HL-60 (cell line): ENCODE results near the gene NKX2-2.

Source experiments
- DNase-seq, 2 experiments: peaks; one replicate each; pipeline ENCODE4 v3.0.0-alpha.2; 2010 to 2020; ENCODE audit warnings: low read depth in 1 of 2, low spot score in 1 of 2
- H3K27ac ChIP-seq: fragments of 250-450 bp; sonication (Bioruptor Pico); replicated peaks from 2 replicates; pipeline ENCODE4 v1.5.1; 2020; ENCODE audit warnings: mild to moderate bottlenecking, moderate library complexity
- H3K27me3 ChIP-seq: fragments of 250-450 bp; sonication (Bioruptor Pico); 2 replicates; pipeline ENCODE4 v1.5.1; 2021; ENCODE audit warnings: mild to moderate bottlenecking, moderate library complexity; ENCODE audit not compliant: insufficient read depth, poor library complexity, severe bottlenecking
- H3K4me3 ChIP-seq: replicated peaks from 2 replicates; pipeline ENCODE4 v1.5.1; 2011; ENCODE audit warnings: mild to moderate bottlenecking, control low read depth, low read length; ENCODE audit not compliant: insufficient read depth
- GABPA ChIP-seq: IDR thresholded peaks from 2 replicates; pipeline ENCODE4 v1.6.1; 2012; ENCODE audit warnings: low read depth
- POLR2AphosphoS5 ChIP-seq: IDR thresholded peaks from 2 replicates; pipeline ENCODE4 v1.6.1; 2012; ENCODE audit warnings: low read depth
- SPI1 ChIP-seq: IDR thresholded peaks from 2 replicates; pipeline ENCODE4 v1.6.1; 2012; ENCODE audit warnings: low read depth, mild to moderate bottlenecking, borderline replicate concordance
- TF ChIP-seq, protein P1 (sequence below): IDR thresholded peaks from one replicate; pipeline ENCODE4 v1.5.1; 2011; ENCODE audit warnings: low read length, control low read depth, inconsistent platforms; ENCODE audit not compliant: insufficient read depth
- TF ChIP-seq, protein P2 (sequence below): IDR thresholded peaks from 2 replicates; pipeline ENCODE4 v1.6.1; 2012; ENCODE audit warnings: low read depth; ENCODE audit not compliant: insufficient replicate concordance

NKX2-2 gene

DNA sequence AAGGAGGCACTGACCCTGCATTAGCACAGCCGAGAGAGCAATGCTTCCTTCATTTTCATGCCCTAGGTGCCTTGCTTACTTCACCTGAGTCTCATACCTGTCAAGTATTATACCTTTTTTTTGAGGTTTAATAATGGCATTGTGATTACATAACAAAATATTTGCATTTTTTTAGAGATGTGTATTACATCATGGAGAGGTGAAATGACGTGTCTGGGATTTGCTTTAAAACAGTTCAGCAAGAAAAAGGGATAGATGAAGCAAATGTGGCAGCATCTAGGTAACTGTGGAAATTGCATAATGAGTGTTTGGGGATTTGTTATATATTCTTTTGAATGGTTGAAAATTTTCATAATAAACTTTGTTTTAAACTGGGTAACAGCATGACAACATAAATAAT, 48.9 kb downstream of the NKX2-2 start:
- DNase-seq, result no peak
- Histone ChIP-seq H3K4me3 (no peak overlapping the region), H3K27ac (no peak overlapping the region), H3K27me3 (no peaks in the 10 kb centered on the region)
- no peak for TF ChIP-seq POLR2AphosphoS5
- no peak for TF ChIP-seq GABPA
- TF ChIP-seq SPI1, result no peak
- TF ChIP-seq, protein P1, sequence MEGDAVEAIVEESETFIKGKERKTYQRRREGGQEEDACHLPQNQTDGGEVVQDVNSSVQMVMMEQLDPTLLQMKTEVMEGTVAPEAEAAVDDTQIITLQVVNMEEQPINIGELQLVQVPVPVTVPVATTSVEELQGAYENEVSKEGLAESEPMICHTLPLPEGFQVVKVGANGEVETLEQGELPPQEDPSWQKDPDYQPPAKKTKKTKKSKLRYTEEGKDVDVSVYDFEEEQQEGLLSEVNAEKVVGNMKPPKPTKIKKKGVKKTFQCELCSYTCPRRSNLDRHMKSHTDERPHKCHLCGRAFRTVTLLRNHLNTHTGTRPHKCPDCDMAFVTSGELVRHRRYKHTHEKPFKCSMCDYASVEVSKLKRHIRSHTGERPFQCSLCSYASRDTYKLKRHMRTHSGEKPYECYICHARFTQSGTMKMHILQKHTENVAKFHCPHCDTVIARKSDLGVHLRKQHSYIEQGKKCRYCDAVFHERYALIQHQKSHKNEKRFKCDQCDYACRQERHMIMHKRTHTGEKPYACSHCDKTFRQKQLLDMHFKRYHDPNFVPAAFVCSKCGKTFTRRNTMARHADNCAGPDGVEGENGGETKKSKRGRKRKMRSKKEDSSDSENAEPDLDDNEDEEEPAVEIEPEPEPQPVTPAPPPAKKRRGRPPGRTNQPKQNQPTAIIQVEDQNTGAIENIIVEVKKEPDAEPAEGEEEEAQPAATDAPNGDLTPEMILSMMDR, result no peak
- TF ChIP-seq, protein P2, sequence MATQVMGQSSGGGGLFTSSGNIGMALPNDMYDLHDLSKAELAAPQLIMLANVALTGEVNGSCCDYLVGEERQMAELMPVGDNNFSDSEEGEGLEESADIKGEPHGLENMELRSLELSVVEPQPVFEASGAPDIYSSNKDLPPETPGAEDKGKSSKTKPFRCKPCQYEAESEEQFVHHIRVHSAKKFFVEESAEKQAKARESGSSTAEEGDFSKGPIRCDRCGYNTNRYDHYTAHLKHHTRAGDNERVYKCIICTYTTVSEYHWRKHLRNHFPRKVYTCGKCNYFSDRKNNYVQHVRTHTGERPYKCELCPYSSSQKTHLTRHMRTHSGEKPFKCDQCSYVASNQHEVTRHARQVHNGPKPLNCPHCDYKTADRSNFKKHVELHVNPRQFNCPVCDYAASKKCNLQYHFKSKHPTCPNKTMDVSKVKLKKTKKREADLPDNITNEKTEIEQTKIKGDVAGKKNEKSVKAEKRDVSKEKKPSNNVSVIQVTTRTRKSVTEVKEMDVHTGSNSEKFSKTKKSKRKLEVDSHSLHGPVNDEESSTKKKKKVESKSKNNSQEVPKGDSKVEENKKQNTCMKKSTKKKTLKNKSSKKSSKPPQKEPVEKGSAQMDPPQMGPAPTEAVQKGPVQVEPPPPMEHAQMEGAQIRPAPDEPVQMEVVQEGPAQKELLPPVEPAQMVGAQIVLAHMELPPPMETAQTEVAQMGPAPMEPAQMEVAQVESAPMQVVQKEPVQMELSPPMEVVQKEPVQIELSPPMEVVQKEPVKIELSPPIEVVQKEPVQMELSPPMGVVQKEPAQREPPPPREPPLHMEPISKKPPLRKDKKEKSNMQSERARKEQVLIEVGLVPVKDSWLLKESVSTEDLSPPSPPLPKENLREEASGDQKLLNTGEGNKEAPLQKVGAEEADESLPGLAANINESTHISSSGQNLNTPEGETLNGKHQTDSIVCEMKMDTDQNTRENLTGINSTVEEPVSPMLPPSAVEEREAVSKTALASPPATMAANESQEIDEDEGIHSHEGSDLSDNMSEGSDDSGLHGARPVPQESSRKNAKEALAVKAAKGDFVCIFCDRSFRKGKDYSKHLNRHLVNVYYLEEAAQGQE, result no peak
